Stimulated activated CD4-positive, alpha-beta T cell treated with anti-CD3 and anti-CD28 coated beads, Interleukin-4, amount 100 ng/mL, for 1 hour (primary cell): ENCODE measurements around the gene ZDHHC5.
"Not testable (repeated sequence)": the region's sequence is repeated elsewhere in the genome, so short reads cannot be mapped to it uniquely, and the experiment has no call there.

Experiments
- DNase-seq: peaks from one replicate; pipeline ENCODE4 v3.0.0-alpha.2; 2020

ZDHHC5 gene

GRCh38 chr11:57668434-57668782 lies 494 bp downstream of the ZDHHC5 start:
- DNase-seq = no peak

GRCh38 chr11:57674251-57674650 lies 6.3 kb downstream of the ZDHHC5 start:
- no peak for DNase-seq

DNA sequence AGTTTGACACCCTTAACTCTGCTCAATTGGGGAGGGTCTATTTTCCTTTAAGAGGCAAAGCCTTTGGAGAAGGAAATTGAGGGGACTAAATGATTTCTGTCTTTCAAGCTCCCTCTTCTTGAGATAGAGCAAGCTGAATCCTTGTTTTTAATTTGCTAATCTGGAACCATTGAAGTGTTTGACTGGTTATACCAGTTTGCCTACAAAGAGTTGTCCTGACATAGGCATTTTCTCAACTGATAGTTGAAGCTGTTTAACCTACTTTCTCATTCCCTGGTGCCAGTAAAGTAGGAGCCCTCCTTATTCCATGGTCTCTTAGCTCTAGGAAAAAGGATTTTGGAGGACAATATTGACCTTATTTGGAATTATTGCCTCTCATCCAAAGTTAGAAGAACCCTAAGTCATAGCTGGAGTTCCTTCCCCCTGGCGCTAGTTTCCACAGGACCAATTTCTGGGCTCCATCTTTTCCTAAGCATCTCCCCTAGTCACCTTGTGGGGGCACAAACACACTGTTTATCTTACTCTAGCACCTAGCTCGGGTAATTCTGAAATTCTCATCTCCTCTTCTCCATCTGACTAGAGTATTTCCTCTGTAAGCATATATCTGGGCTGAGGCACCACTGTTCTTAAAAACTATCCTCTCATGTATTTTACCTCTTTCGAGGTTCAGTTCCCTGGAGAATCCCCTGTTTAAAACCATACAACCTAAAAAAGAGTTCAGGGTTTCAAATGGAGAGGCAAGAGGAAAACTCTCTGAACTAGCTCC lies 7.4 kb downstream of the ZDHHC5 start:
- no peak for DNase-seq

GRCh38 chr11:57679396-57679795 lies 11.5 kb downstream of the ZDHHC5 start:
- no peak for DNase-seq

GRCh38 chr11:57680552-57680874 lies 12.6 kb downstream of the ZDHHC5 start:
- DNase-seq = no peak

DNA sequence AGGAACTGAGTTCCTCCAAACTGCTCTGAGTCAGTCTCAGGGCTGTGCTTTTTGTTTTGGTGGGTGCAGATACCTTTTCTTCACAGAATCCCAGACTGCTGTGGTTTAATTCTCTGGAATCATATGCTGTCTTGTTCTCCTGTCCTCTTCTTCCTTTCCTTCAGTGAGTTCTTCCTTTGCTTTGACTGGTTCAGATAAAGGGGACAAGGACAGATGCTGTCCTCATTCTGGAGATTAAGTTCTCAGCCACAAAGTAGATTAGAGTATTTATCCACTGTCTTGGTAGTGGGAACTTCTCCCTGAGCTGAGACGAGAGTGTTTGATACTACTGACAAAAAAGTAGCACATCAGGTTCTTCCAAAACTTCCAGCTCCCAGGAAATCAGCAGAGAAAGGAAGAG lies 13.3 kb downstream of the ZDHHC5 start:
- DNase-seq = no peak

- DNase-seq = not testable (repeated sequence)
Observed at GRCh38 chr11:57690474-57690873, 22.6 kb downstream of the ZDHHC5 start.

DNA sequence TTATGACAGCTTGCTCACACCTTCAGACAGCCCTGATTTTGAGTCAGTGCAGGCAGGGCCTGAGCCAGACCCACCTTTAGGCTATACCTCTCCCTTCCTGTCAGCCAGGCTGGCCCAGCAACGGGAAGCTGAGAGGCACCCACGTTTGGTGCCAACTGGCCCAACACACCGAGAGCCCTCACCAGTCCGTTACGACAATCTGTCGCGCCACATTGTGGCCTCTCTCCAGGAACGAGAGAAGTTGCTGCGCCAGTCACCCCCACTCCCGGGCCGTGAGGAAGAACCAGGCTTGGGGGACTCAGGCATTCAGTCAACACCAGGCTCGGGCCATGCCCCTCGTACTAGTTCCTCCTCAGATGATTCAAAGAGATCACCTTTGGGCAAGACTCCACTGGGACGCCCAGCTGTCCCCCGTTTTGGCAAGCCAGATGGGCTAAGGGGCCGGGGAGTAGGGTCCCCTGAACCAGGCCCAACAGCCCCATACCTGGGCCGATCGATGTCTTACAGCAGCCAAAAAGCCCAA lies 31.0 kb downstream of the ZDHHC5 start:
- DNase-seq = no peak

DNA sequence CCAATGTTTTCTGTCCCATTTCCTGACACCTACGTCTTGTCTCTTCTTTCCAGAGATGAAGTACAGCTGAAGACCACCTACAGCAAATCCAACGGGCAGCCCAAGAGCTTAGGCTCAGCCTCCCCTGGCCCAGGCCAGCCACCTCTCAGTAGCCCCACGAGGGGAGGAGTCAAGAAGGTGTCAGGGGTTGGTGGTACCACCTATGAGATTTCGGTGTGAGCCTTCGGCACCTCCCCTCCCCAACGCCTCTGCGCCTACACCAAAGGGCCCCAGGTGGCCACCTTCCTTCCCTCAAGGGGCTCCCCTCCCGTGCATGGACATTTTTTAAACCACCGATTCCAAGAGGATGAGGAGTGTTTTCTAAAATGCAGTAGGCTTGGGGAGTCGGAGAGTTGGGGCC lies 31.9 kb downstream of the ZDHHC5 start:
- DNase-seq = no peak

DNA sequence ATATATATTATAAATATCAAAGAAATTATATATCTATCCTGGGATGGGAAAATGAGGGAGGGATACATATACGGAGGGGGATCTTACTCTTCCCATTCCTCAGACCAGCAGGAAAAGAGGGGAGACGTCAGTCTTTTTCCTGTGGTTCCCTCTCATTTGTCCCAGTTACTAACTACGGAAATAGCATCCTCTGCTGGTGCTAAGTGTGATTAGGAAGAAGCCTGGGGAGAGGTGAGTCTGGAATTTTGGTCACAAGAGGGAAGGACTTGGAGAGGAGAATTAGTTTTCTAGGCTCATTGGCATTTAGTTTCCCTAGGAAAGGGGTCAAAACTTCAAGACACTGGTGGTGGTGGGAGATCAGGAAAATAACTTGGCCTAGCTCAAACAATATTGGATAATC lies 32.5 kb downstream of the ZDHHC5 start:
- DNase-seq = no peak

DNA sequence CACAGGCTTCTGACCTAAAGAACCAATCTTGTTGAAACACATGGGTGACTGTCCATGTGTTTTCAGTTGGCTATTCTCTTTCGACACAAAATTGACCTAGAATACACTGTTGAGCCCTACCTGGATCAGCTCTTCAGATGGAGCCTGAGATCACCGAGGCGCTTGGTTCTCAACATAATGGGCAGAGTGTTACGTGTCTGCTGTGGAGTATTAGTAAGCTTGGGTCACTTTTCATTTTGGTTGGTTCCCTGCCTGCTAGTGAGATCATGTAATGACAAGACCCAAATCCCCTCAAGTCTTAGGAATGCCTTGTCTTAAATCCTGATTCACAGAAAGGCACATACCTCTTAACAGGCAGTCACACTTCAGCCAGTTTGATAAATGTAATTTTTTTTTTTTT lies 35.4 kb downstream of the ZDHHC5 start:
- DNase-seq = no peak

- no peak for DNase-seq
Observed at GRCh38 chr11:57704932-57705331, 37.0 kb downstream of the ZDHHC5 start.

GRCh38 chr11:57705432-57705831 lies 37.5 kb downstream of the ZDHHC5 start:
- not testable (repeated sequence) for DNase-seq

- DNase-seq = no peak
Observed at GRCh38 chr11:57709802-57710367, 42.0 kb downstream of the ZDHHC5 start.

- peak; percentile 65 for DNase-seq
Observed at GRCh38 chr11:57711414-57712255, 43.7 kb downstream of the ZDHHC5 start, which contains the start of gene MED19. Gene MED19 (minus strand): TSS chr11:57712215. CDS start chr11:57712179, 36 bp downstream.

- peak; percentile 88 for DNase-seq
Observed at GRCh38 chr11:57712256-57713150, 44.6 kb downstream of the ZDHHC5 start, which contains the start of gene TMX2. Gene TMX2 (plus strand): TSS chr11:57712593. CDS start chr11:57712619, 26 bp downstream.

DNA sequence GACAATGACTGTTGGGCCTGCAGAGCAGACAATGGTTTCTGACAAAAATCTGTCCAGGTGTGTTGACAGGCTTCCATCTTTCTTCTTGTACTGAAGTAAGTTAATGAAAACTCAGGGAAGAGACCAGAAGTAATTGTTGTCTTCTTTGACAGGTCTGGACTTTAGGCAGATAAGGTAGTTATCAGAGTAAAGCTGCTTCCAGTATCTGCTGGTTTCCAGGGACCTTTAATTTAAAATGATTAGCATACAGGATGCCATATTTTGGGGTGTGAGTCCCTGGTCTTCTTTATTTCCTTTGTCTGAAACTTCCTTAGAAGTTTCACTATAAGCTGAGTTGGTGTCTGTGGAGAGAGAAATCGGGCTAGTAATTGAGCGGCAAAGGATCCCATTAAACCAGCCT lies 45.9 kb downstream of the ZDHHC5 start:
- no peak for DNase-seq

GRCh38 chr11:57716726-57717125 lies 48.8 kb downstream of the ZDHHC5 start:
- DNase-seq = not testable (repeated sequence)

GRCh38 chr11:57727185-57727584 lies 59.3 kb downstream of the ZDHHC5 start:
- no peak for DNase-seq

GRCh38 chr11:57728829-57729228 lies 60.9 kb downstream of the ZDHHC5 start:
- DNase-seq = no peak

GRCh38 chr11:57729479-57729878 lies 61.6 kb downstream of the ZDHHC5 start:
- DNase-seq = no peak

GRCh38 chr11:57732661-57733060 lies 64.7 kb downstream of the ZDHHC5 start:
- DNase-seq = no peak
